DMS153 (cell line): ENCODE measurements around the gene OR1A2.
"Not testable (repeated sequence)": the region's sequence is repeated elsewhere in the genome, so short reads cannot be mapped to it uniquely, and the experiment has no call there.

Experiments
- DNase-seq: peaks from one replicate; lab custom pipeline; 2025; lab: John Stamatoyannopoulos, UW

Gene OR1A2, protein sequence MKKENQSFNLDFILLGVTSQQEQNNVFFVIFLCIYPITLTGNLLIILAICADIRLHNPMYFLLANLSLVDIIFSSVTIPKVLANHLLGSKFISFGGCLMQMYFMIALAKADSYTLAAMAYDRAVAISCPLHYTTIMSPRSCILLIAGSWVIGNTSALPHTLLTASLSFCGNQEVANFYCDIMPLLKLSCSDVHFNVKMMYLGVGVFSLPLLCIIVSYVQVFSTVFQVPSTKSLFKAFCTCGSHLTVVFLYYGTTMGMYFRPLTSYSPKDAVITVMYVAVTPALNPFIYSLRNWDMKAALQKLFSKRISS

DNA sequence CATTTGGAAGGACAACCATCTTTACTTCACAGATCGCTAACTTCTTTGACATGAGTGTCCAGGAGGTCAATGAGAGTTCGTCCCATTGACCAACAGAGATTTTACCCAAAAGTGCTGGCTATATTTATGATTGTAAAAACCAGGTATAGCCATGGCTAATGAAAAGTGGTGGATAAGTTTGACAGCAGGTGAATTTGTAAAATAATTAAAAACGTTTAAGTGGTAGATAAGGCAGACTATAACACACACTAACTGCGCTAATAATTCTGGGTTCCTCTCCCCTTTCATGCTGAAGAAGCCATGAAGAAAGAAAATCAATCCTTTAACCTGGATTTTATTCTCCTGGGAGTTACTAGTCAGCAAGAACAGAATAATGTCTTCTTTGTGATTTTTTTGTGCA lies at the start of gene OR1A2:
TSS of gene OR1A2 (plus strand) at position 301 of the 400 bp plus-strand sequence. CDS start at position 301, 0 bp downstream.
- no peak for DNase-seq

DNA sequence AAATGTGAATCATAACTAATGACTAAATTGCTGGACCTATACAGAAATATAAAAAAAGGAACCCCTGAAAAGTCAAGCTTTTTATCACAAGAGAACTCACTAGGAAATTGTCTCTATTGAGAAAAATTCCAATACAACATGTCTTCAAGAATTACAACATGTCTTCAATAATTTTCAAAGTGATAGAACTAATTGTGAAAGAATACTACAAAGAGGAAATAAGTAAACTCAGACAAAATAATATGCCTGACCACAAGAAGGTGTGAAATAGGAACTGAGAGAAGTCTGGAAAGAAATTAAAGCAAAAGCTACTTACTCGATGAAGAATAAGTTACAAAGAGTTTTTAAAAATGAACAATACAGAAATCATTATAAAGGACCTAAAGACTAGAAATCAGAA lies 40.1 kb upstream of the OR1A2 start:
- no peak for DNase-seq

DNA sequence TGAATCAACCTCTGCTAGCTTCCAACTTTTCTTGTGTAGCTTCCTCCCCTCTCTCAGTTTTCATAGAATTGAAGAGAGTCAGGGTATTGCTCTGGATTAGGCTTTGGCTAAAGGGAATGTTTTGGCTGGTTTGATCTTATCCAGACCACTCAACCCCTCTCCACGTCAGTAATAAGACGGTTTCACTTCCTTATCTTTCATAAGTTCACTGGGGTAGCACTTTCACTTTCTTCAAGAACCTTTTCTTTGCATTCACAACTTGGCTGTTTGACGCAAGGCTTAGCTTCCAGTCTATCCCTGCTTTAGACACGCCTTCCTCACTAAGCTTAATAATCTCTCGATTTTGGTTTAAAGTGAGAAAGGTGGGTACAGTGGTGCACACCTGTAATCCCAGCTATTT lies 29.7 kb upstream of the OR1A2 start:
- no peak for DNase-seq

DNA sequence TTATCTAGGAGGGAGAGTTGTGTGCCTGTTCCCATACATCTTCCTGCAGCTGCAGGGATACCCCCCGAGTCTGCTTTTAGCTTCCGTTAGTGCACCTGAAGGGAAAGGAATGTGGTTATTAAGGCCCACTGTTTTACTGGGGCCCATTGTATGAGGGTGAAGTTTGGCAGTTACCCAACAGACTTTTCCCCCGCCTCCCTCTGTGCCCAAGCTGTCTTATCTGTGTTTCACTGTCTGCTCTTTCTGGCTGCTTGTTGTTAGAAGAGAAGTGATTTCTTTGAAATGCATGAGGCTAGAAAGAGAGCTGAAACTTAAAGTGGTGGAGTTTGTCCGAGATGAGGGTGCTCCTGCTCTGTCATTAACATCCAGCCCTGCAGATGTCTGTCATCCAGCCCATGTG lies 7.4 kb upstream of the OR1A2 start:
- no peak for DNase-seq

DNA sequence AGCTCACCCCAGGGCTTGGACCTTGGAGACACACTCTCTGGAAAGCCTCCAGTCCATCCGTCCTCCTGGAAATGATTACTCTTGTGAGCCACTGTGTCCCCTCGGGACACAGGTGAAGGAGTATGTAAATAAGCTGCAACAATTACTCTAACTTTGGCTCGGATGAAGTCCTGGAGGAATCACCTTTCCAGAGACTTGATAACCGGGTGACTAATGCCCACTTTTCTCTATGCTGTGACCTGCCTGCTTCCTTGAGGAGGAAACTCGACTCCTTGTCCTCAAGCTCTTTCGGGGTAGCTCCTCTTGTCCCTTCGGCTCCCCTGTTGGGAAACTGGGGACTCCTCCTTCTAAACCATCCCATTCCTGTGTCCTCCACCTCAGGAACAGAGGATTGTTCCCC lies 10.0 kb downstream of the OR1A2 start, which contains the start of gene OR1A1:
TSS of gene OR1A1 (plus strand) at position 301 of the 400 bp plus-strand sequence. CDS start 7,954 bp downstream, outside the sequence.
- DNase-seq, result no peak

DNA sequence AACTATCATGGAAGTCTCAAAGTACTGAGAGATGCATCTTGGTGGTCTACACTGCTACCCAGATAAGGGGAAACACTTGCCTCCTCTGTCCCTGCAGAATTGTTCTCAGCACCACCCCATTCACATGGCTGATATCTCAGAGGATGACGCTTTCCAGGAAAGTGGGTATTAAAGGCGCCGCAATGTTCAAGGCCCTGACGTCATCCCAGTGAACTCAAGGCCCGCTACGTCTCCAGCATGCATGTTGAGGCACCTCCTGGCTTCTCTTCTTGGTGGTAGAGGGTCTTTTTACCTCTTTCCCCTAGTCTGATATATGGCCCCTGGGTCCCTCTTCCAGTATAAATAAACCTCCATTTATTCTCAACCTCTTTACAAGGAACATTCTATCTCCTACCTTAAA lies 11.2 kb downstream of the OR1A2 start:
- DNase-seq, result no peak

DNA sequence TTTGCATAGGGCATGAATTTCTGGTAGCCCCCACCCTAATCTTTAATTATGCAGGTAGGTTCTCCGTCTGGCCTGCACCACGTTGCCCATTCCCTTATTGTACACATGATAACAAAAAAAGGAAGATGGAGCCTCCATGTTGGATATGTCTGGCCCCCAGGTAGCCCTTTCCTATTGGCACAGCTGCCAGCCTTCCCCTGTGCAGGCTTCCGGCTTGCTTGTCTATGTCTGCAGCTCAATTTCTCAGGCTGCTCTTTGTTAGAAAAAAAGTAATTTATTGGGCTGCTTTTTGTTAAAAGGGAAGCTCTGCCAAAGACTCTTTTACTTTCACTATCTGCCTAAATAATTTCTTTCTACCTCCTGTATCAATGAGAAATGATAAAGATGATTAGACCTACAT lies 15.7 kb downstream of the OR1A2 start:
- DNase-seq, result no peak

DNA sequence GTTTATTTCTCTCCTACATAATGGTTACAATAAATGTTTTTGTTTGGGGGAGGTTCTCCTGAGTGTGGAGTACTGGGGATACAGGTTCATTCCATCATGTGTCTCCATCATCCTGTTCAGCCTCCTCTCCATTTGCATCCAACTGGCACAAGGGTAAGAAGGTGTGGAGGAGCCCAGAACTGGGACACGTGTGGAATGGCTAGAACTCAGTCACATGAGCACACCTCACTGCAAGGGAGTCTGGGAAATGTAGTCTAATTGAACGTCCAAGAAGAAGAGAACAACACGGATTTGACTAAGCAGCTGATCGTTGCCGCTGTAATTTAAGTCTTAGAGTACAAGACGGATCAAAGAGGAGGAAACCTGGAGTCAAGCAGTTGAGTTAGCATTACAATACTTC lies 16.3 kb downstream of the OR1A2 start:
- no peak for DNase-seq

DNA sequence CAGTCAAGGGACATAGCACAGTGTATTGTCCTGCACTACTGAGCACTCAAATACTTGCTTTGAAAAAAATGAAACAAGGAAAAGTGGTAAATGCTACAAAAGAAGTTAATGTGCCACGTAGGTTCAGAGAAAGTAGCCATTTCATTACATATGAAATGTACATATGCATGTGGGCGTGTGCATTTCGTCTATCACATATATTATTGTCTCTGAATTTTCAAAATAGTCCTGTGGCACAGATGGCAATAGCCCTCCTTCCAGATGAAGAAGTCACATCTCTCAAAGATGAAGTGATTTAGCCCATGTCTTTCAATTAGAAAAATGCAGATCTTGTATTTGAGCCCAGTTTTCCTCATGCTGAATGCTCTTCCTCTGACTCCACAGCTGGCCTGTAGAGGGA lies 22.7 kb downstream of the OR1A2 start:
- not testable (repeated sequence) for DNase-seq

DNA sequence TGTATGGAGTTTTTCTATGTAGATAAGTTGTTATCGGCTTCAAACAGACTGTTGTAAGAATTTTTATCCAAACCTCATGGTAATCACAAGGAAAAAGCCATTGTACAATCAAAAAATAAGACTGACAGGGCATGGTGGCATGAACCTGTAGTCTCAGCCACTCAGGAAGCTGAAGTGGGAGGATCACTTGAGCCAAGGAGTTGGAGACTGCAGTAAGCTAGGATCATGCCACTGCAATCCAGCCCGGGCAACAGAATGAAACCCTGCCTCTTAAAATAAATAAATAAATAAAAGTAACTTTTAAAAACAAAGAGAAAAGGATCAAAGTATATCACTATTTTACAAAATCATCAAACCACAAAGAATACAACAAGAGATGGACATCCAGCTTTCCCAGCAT lies 24.5 kb downstream of the OR1A2 start:
- DNase-seq, result no peak

DNA sequence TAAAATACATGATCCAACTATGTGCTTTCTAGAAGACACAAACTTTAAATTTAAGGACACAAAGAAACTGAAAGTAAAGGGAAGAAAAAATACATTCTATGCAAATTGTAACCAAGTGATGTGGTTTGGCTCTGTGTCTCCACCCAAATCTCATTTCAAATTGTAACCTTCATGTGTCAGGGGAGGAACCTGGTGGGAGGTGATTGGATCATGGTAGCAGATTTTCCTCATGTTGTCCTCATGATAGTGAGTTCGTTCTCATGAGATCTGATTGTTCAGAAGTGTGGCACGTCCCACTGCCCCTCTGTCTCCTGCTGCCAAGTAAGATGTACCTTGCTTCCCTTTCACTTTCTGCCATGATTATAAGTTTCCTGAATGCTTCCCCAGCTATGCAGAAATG lies 25.2 kb downstream of the OR1A2 start:
- no peak for DNase-seq

DNA sequence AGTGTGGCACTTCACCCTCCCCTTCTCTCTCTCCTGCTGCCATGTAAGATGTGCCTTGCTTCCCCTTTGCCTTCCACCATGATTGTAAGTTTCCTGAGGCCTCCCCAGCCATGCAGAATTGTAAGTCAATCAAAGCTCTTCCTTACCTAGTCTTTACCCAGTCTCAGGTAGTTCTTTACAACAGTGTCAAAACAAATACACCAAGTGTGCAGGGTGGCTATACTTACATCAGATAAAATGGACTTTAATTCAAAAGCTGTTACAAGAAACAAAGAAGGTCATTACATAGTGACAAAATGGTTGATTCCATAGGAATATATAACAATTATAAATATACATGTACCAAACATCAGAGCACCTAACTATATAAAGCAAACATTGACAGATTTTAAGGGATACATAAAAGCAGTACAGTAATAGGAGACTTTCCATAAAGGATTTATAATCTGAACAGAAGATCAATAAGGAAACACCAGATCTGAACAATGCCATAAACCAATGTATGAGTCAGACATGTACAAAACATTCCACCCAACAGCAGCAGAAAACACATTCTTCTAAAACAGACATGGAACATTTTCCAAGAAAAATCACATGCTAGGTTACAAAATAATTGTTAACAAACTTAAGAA lies 27.5 kb downstream of the OR1A2 start:
- not testable (repeated sequence) for DNase-seq

DNA sequence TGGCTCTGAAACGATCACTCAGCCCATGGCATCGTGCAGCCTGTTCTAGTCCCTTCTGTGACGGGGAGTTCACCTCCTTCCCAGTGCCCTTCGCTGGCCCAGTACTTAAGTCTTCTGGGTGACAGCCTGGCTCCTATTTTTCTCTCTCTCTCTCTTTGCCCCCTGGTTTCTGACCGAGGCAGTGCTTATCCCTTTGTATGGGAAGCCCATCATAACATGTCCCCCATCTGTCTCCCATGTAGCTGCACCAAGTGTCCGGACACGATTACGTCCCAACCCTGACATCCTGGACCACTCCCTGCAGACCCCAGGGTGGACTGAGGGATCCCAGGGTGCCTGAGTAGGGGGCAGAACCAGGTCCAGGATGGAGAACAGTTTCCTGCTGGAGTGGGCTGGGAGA lies 35.0 kb downstream of the OR1A2 start:
- DNase-seq, result not testable (repeated sequence)

DNA sequence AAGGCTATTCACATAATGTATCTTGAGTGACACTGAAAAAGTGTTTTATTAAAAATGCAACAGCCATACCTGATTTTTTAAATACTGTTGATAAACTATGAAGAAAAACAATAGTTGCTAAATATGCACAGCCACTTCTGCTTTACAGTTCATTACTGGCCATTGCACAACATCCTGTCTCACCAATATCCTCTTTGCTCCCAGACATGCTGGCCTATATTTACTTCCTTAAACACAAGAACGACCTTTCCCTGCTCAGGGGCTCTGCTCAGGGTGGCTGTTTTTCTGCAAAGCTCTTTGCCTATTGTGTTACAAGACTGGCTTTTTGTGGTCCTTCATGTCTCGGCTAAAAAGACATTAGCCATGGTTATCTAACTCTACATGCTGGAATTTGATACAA lies 41.4 kb downstream of the OR1A2 start:
- peak; percentile 8 for DNase-seq

DNA sequence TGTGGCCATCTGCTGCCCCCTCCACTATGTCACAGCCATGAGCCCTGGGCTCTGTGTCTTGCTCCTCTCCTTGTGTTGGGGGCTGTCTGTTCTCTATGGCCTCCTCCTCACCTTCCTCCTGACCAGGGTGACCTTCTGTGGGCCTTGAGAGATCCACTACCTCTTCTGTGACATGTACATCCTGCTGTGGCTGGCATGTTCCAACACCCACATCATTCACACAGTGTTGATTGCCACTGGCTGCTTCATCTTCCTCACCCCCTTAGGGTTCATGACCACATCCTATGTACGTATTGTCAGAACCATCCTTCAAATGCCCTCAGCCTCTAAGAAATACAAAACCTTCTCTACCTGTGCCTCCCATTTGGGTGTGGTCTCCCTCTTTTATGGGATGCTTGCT lies 43.7 kb downstream of the OR1A2 start:
- DNase-seq, result not testable (repeated sequence)

DNA sequence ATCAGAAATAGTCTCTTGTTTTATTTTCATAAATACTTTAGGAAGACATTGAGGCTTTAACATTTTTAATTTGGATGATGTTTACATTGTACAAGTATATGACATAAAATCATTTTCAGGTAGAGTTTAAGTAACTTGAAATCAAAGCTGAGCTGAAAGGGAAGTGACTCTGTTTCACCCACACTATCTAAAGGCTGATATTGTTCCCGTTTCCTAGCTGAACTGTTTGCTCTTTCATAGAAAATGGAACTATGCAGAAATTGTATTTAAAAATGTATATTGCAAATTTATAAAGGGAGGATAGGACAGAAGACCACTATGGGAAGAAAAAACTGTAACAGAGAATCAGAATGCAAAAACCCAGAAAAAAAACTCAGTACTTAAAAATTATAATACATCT lies 47.5 kb downstream of the OR1A2 start:
- not testable (repeated sequence) for DNase-seq
